Measurements from ENCODE around the gene PAM. TPM values are rescaled to one million over a fixed set of nuclear protein-coding genes. Genes with fewer than 3 reads are reported as not detected.

PAM gene
- total RNA-seq, 2 donors from 2014 or later: 32.9 to 38.2 TPM

GRCh38 chr5:102850503-102850902 is 95.4 kb downstream of the PAM start:
- Mint-ChIP-seq H3K4me1 (no peaks in the 10 kb centered on the region), H3K4me3 (no peak overlapping the region), H3K27me3 (ENCODE audit: insufficient read depth) (no peaks in the 10 kb centered on the region), H3K9me3 (no peaks in the 10 kb centered on the region), H3K27ac (no peak overlapping the region), H3K36me3 (ENCODE audit: low read depth) (no peaks in the 10 kb centered on the region)
- no peak for DNase-seq
- H3K9ac ChIP-seq (ENCODE audit: extremely low read depth, low read length, poor library complexity, severe bottlenecking): no peak overlapping the region
- no peak overlapping the region for H3K4me3 ChIP-seq (ENCODE audit: low read length)
- no peaks in the 10 kb centered on the region for H3K36me3 ChIP-seq (ENCODE audit: control insufficient read depth, insufficient read depth, low read length)
- H3K4me1 ChIP-seq (ENCODE audit: control insufficient read depth, insufficient read depth, low read length): no peaks in the 10 kb centered on the region
- H3K27me3 ChIP-seq (ENCODE audit: control insufficient read depth, insufficient read depth, low read length, poor library complexity, severe bottlenecking): no peaks in the 10 kb centered on the region
- TF ChIP-seq CTCF (conservative IDR thresholded peaks at IDR 0.05): no peak
- WGBS, 2 experiments (ENCODE audit: insufficient coverage in 1 of 2, insufficient read length in 1 of 2): 92% methylated on average over 7 of the region's 7 CpGs; no CpG with 5 or more reads in 1 of the 2 experiments
- no peaks in the 10 kb centered on the region for H3K9me3 ChIP-seq (ENCODE audit: control insufficient read depth, low read length)
- H3K27ac ChIP-seq (ENCODE audit: low read depth, low read length): no peak overlapping the region

- no peak for DNase-seq
- 99 to 100% methylated on average over 1 to 4 of the region's 4 CpGs for WGBS, 2 experiments (ENCODE audit: insufficient coverage in 1 of 2, insufficient read length in 1 of 2)
- Mint-ChIP-seq H3K4me3 (no peak overlapping the region), H3K9me3 (no peaks in the 10 kb centered on the region), H3K27ac (no peak overlapping the region), H3K4me1 (no peaks in the 10 kb centered on the region), H3K27me3 (ENCODE audit: insufficient read depth) (no peaks in the 10 kb centered on the region), H3K36me3 (ENCODE audit: low read depth) (no peaks in the 10 kb centered on the region)
- TF ChIP-seq CTCF (conservative IDR thresholded peaks at IDR 0.05): no peak
- Histone ChIP-seq H3K4me1 (ENCODE audit: control insufficient read depth, insufficient read depth, low read length) (no peaks in the 10 kb centered on the region), H3K9ac (ENCODE audit: extremely low read depth, low read length, poor library complexity, severe bottlenecking) (no peak overlapping the region), H3K9me3 (ENCODE audit: control insufficient read depth, low read length) (no peaks in the 10 kb centered on the region), H3K36me3 (ENCODE audit: control insufficient read depth, insufficient read depth, low read length) (no peaks in the 10 kb centered on the region), H3K27ac (ENCODE audit: low read depth, low read length) (no peak overlapping the region), H3K4me3 (ENCODE audit: low read length) (no peak overlapping the region), H3K27me3 (ENCODE audit: control insufficient read depth, insufficient read depth, low read length, poor library complexity, severe bottlenecking) (no peaks in the 10 kb centered on the region)
Measured at GRCh38 chr5:102853680-102854079, 98.6 kb downstream of the PAM start.

GRCh38 chr5:102855681-102856388 is 100.7 kb downstream of the PAM start:
- Histone ChIP-seq H3K4me1 (ENCODE audit: control insufficient read depth, insufficient read depth, low read length) (no peaks in the 10 kb centered on the region), H3K4me3 (ENCODE audit: low read length) (no peak overlapping the region), H3K9me3 (ENCODE audit: control insufficient read depth, low read length) (no peaks in the 10 kb centered on the region), H3K27me3 (ENCODE audit: control insufficient read depth, insufficient read depth, low read length, poor library complexity, severe bottlenecking) (no peaks in the 10 kb centered on the region), H3K36me3 (ENCODE audit: control insufficient read depth, insufficient read depth, low read length) (no peaks in the 10 kb centered on the region), H3K27ac (ENCODE audit: low read depth, low read length) (no peak overlapping the region), H3K9ac (ENCODE audit: extremely low read depth, low read length, poor library complexity, severe bottlenecking) (no peak overlapping the region)
- Mint-ChIP-seq H3K27me3 (ENCODE audit: insufficient read depth) (no peaks in the 10 kb centered on the region), H3K27ac (no peak overlapping the region), H3K4me1 (no peaks in the 10 kb centered on the region), H3K4me3 (no peak overlapping the region), H3K9me3 (no peaks in the 10 kb centered on the region), H3K36me3 (ENCODE audit: low read depth) (no peaks in the 10 kb centered on the region)
- DNase-seq: no peak
- TF ChIP-seq CTCF (conservative IDR thresholded peaks at IDR 0.05): no peak
- 92 to 96% methylated on average over 3 to 4 of the region's 4 CpGs for WGBS, 2 experiments (ENCODE audit: insufficient coverage in 1 of 2, insufficient read length in 1 of 2)
